Body of pancreas (tissue), 4 donors: ENCODE data around the gene DNAH1. TPM values are rescaled to one million over a fixed set of nuclear protein-coding genes. Genes with fewer than 3 reads are reported as not detected.

Experiments
- ATAC-seq: fragments of 150-250 bp; one replicate; pipeline ENCODE4 v1.9.1; 2016
- DNase-seq, 4 donors: peaks; one replicate each; pipeline ENCODE4 v3.0.0-alpha.2; 2019
- H3K27ac ChIP-seq, 4 donors: fragments of 200-600 bp; sonication (generic); 1 replicate in 3 of 4; 2 replicates in 1 of 4; pipeline versions ENCODE4 v1.5.1 to v1.6.1; 2016 to 2019; ENCODE audit warnings: mild to moderate bottlenecking in 1 of 4, mixed read lengths in 1 of 4, moderate library complexity in 1 of 4
- H3K27me3 ChIP-seq, 2 donors: fragments of 200-600 bp; sonication (generic); one replicate each; pipeline ENCODE4 v1.6.0; 2016; ENCODE audit warnings: mild to moderate bottlenecking in 1 of 2
- H3K36me3 ChIP-seq, 2 donors: fragments of 200-600 bp; sonication (generic); replicated peaks in 1 of 2; 2 replicates each; pipeline ENCODE4 v1.5.1; 2016; ENCODE audit warnings: low read depth in 2 of 2; ENCODE audit not compliant: insufficient read depth in 1 of 2
- H3K4me1 ChIP-seq: fragments of 200-600 bp; sonication (generic); one replicate; pipeline ENCODE4 v1.6.0; 2016
- H3K4me3 ChIP-seq, 2 donors: fragments of 200-600 bp; sonication (generic); 1 replicate in 1 of 2; 2 replicates in 1 of 2; pipeline ENCODE4 v1.5.1; 2016 to 2019
- H3K9me3 ChIP-seq, 3 donors: fragments of 200-600 bp; sonication (generic); 1 replicate in 2 of 3; 2 replicates in 1 of 3; pipeline ENCODE4 v1.5.1; 2016
- CTCF ChIP-seq, 7 experiments: fragments of 450-650 bp in 4 of 7; fragments of 200-600 bp in 3 of 7; sonication (generic) in 3 of 7; IDR thresholded peaks; one replicate each; pipeline ENCODE4 v1.5.1; 2016 to 2019; ENCODE audit warnings: antibody characterized with exemption in 7 of 7
- POLR2A ChIP-seq, 3 donors: fragments of 450-650 bp; IDR thresholded peaks; one replicate each; pipeline ENCODE4 v1.6.1; 2016; ENCODE audit warnings: antibody characterized with exemption in 3 of 3, mild to moderate bottlenecking in 2 of 3
- WGBS, 2 donors: methylation state at CpG; one replicate each; pipeline ENCODE4 v1.1.5; 2017; 5-methylcytosine and 5-hydroxymethylcytosine counted together
- intact Hi-C: fragments of 100-400 bp; cut with DNase I; formaldehyde crosslinking; loops from one replicate; pipeline ENCODE4 v1.15.1; 2023
- total RNA-seq, 2 donors: library from RNA; depleted of rRNA; stranded (reverse); fragments of >200 nt; gene quantifications; one replicate each; pipeline ENCODE4 v1.1.0, GENCODE V29; 2016

DNAH1 gene
- total RNA-seq, 2 donors from 2014 or later: 6.0 to 14.8 TPM

GRCh38 chr3:52402101-52402521 lies 86.0 kb downstream of the DNAH1 start:
- intact Hi-C loops: no loop called here
- Histone ChIP-seq H3K27ac (no peak overlapping the region), H3K4me1 (peaks cover 11% of the 10 kb centered on the region), H3K9me3 (no peaks in the 10 kb centered on the region), H3K36me3 (peaks cover 5 to 28% of the 10 kb centered on the region in 2 donors), H3K4me3 (no peak overlapping the region), H3K27me3 (no peaks in the 10 kb centered on the region)
- DNase-seq: peak in 1 of 4 donors; percentile 10
- WGBS, 2 donors: 90 to 95% methylated on average over 9 to 16 of the region's 16 CpGs
- TF ChIP-seq POLR2A (IDR thresholded peaks at IDR 0.05): no peak
- no peak for TF ChIP-seq CTCF (IDR thresholded peaks at IDR 0.05)
- no peak for ATAC-seq

GRCh38 chr3:52402706-52403270 lies 86.7 kb downstream of the DNAH1 start:
- Histone ChIP-seq H3K4me3 (no peak overlapping the region), H3K27me3 (no peaks in the 10 kb centered on the region), H3K36me3 (peaks cover 5 to 29% of the 10 kb centered on the region in 2 donors), H3K27ac (no peak overlapping the region), H3K9me3 (no peaks in the 10 kb centered on the region), H3K4me1 (peaks cover 13% of the 10 kb centered on the region)
- ATAC-seq: no peak
- DNase-seq: peak in 1 of 4 donors; percentile 7
- WGBS, 2 donors: 93 to 97% methylated on average over 8 to 11 of the region's 11 CpGs
- TF ChIP-seq POLR2A (IDR thresholded peaks at IDR 0.05) (no peak), CTCF (IDR thresholded peaks at IDR 0.05) (no peak)
- intact Hi-C loops: no loop called here

- H3K27ac ChIP-seq: no peak overlapping the region
- H3K27me3 ChIP-seq: no peaks in the 10 kb centered on the region
- H3K4me3 ChIP-seq: no peak overlapping the region
- TF ChIP-seq POLR2A (IDR thresholded peaks at IDR 0.05): no peak
- no peak for TF ChIP-seq CTCF (IDR thresholded peaks at IDR 0.05)
- ATAC-seq: no peak
- peaks cover 5 to 29% of the 10 kb centered on the region in 2 donors for H3K36me3 ChIP-seq
- H3K9me3 ChIP-seq: no peaks in the 10 kb centered on the region
- 94 to 96% methylated on average over 12 to 19 of the region's 19 CpGs for WGBS, 2 donors
- peak in 1 of 4 donors; percentile 6 for DNase-seq
- H3K4me1 ChIP-seq: peaks cover 19% of the 10 kb centered on the region
- intact Hi-C loops: no loop called here
Observed at GRCh38 chr3:52403271-52403841, 87.2 kb downstream of the DNAH1 start.

GRCh38 chr3:52403955-52404354 lies 87.8 kb downstream of the DNAH1 start:
- H3K27ac ChIP-seq: no peak overlapping the region
- H3K9me3 ChIP-seq: no peaks in the 10 kb centered on the region
- no peak for ATAC-seq
- H3K27me3 ChIP-seq: no peaks in the 10 kb centered on the region
- H3K36me3 ChIP-seq: peaks cover 5 to 29% of the 10 kb centered on the region in 2 donors
- no peak overlapping the region for H3K4me3 ChIP-seq
- TF ChIP-seq CTCF (IDR thresholded peaks at IDR 0.05) (no peak), POLR2A (IDR thresholded peaks at IDR 0.05) (no peak)
- 88 to 90% methylated on average over 3 of the region's 3 CpGs for WGBS, 2 donors
- DNase-seq: peak in 1 of 4 donors; percentile 22
- intact Hi-C loops: no loop called here
- peaks cover 25% of the 10 kb centered on the region for H3K4me1 ChIP-seq

GRCh38 chr3:52404391-52404790 lies 88.3 kb downstream of the DNAH1 start:
- Histone ChIP-seq H3K4me3 (no peak overlapping the region), H3K27ac (no peak overlapping the region), H3K4me1 (peaks cover 29% of the 10 kb centered on the region), H3K36me3 (peaks cover 5 to 29% of the 10 kb centered on the region in 2 donors), H3K27me3 (no peaks in the 10 kb centered on the region), H3K9me3 (no peaks in the 10 kb centered on the region)
- ATAC-seq: no peak
- TF ChIP-seq CTCF (IDR thresholded peaks at IDR 0.05): no peak
- TF ChIP-seq POLR2A (IDR thresholded peaks at IDR 0.05): no peak
- 88 to 91% methylated on average over 6 to 10 of the region's 10 CpGs for WGBS, 2 donors
- peak in 1 of 4 donors; percentile 3 for DNase-seq
- intact Hi-C loops: no loop called here
